Panc1 (cell line): ENCODE measurements around the gene SLC22A23.

ENCODE experiments used
- CTCF ChIP-seq: fragments of 450-650 bp; IDR thresholded peaks from 2 replicates; pipeline ENCODE4 v1.5.1; 2017; ENCODE audit warnings: mild to moderate bottlenecking
- POLR2AphosphoS5 ChIP-seq: IDR thresholded peaks from 2 replicates; pipeline ENCODE4 v1.6.1; 2012; ENCODE audit warnings: mild to moderate bottlenecking, low read depth, low read length, moderate library complexity
- REST ChIP-seq, 2 experiments: IDR thresholded peaks; 2 replicates each; pipeline ENCODE4 v1.6.1; 2011 to 2012; ENCODE audit warnings: low read depth in 2 of 2, control low read depth in 1 of 2, low read length in 1 of 2, mild to moderate bottlenecking in 1 of 2, moderate library complexity in 1 of 2; ENCODE audit not compliant: insufficient read depth in 1 of 2
- SIN3A ChIP-seq: IDR thresholded peaks from 2 replicates; pipeline ENCODE4 v1.6.1; 2012; ENCODE audit warnings: low read depth, mild to moderate bottlenecking, low read length, moderate library complexity, borderline replicate concordance; ENCODE audit not compliant: insufficient read depth
- TCF7L2 ChIP-seq: IDR thresholded peaks from 2 replicates; pipeline ENCODE4 v1.6.1; 2011; ENCODE audit warnings: mild to moderate bottlenecking, low read depth, low read length, inconsistent platforms

- TF ChIP-seq POLR2AphosphoS5 (no peak), CTCF (no peak), REST (IDR thresholded peaks at IDR 0.05; ENCODE audit: insufficient read depth in 1 of 2, low read depth in 2 of 2, low read length in 1 of 2) (no peak), SIN3A (no peak), TCF7L2 (no peak)
Measured at GRCh38 chr6:3402310-3403237, 54.3 kb downstream of the SLC22A23 start.
